Loucy (cell line): Measurements from ENCODE around the gene BNIPL.

Experiments used
- H2AFZ ChIP-seq: fragments of 200-600 bp; sonication (generic); 2 replicates; pipeline ENCODE4 v1.6.0; 2016; ENCODE audit warnings: antibody characterized with exemption, mild to moderate bottlenecking, low read length, moderate library complexity
- H3F3A ChIP-seq: fragments of 200-600 bp; 2 replicates; pipeline ENCODE4 v1.6.0; 2016; ENCODE audit warnings: antibody characterized with exemption, low read depth, mild to moderate bottlenecking
- H3K27me3 ChIP-seq: fragments of 200-600 bp; sonication (generic); 2 replicates; pipeline ENCODE4 v1.6.1; 2014; ENCODE audit warnings: low read length, mild to moderate bottlenecking; ENCODE audit not compliant: insufficient read depth, poor library complexity, severe bottlenecking
- H3K36me3 ChIP-seq: fragments of 200-600 bp; sonication (generic); 2 replicates; pipeline ENCODE4 v1.6.1; 2016; ENCODE audit warnings: low read length; ENCODE audit not compliant: insufficient read depth
- H3K4me1 ChIP-seq: fragments of 200-600 bp; sonication (generic); 2 replicates; pipeline ENCODE4 v1.5.1; 2014; ENCODE audit warnings: low read length, mild to moderate bottlenecking; ENCODE audit not compliant: insufficient read depth, poor library complexity, severe bottlenecking
- H3K4me2 ChIP-seq: fragments of 200-600 bp; sonication (generic); 2 replicates; pipeline ENCODE4 v1.6.0; 2014; ENCODE audit warnings: antibody characterized with exemption, low read length, low read depth, mild to moderate bottlenecking; ENCODE audit not compliant: poor library complexity, severe bottlenecking
- H3K4me3 ChIP-seq: fragments of 200-600 bp; sonication (generic); 2 replicates; pipeline ENCODE4 v1.5.1; 2014; ENCODE audit warnings: low read length, mild to moderate bottlenecking, mixed read lengths; ENCODE audit not compliant: poor library complexity, severe bottlenecking
- H3K79me2 ChIP-seq: fragments of 200-600 bp; sonication (generic); 2 replicates; pipeline ENCODE4 v1.6.1; 2014; ENCODE audit warnings: low read length; ENCODE audit not compliant: insufficient read depth
- H3K9ac ChIP-seq: fragments of 200-600 bp; sonication (generic); 2 replicates; pipeline ENCODE4 v1.6.0; 2014; ENCODE audit warnings: mild to moderate bottlenecking, low read depth, low read length, moderate library complexity; ENCODE audit not compliant: poor library complexity, severe bottlenecking
- H3K9me2 ChIP-seq: fragments of 200-600 bp; sonication (generic); replicated peaks from 2 replicates; pipeline ENCODE4 v1.6.1; 2016; ENCODE audit warnings: low read depth, low read length, mixed read lengths
- H3K9me3 ChIP-seq: fragments of 200-600 bp; sonication (generic); 2 replicates; pipeline ENCODE4 v1.6.1; 2014; ENCODE audit warnings: mild to moderate bottlenecking, antibody characterized with exemption, low read length, low read depth; ENCODE audit not compliant: insufficient read depth
- H4K20me1 ChIP-seq: fragments of 200-600 bp; sonication (generic); 2 replicates; pipeline ENCODE4 v1.6.0; 2014; ENCODE audit warnings: antibody characterized with exemption, low read length, mild to moderate bottlenecking; ENCODE audit not compliant: insufficient read depth, poor library complexity, severe bottlenecking
- EZH2phosphoT487 ChIP-seq: fragments of 200-600 bp; IDR thresholded peaks from 2 replicates; pipeline ENCODE4 v1.6.1; 2018; ENCODE audit warnings: antibody characterized with exemption, mild to moderate bottlenecking, moderate library complexity, borderline replicate concordance
- TF ChIP-seq, protein P1 (sequence below): fragments of 200-600 bp; sonication (generic); conservative IDR thresholded peaks from 2 replicates; pipeline ENCODE4 v1.5.1; 2014; ENCODE audit warnings: mild to moderate bottlenecking, antibody characterized with exemption, low read length

Gene BNIPL

GRCh38 chr1:151069103-151069486 lies 32.7 kb downstream of the BNIPL start:
- peaks cover 7% of the 10 kb centered on the region; the same call in 1 of the 2 replicates for H3F3A ChIP-seq
- peaks cover 12% of the 10 kb centered on the region for H3K36me3 ChIP-seq
- H3K9me2 ChIP-seq = no peaks in the 10 kb centered on the region
- H3K79me2 ChIP-seq = peaks cover 65% of the 10 kb centered on the region
- TF ChIP-seq, protein P1, sequence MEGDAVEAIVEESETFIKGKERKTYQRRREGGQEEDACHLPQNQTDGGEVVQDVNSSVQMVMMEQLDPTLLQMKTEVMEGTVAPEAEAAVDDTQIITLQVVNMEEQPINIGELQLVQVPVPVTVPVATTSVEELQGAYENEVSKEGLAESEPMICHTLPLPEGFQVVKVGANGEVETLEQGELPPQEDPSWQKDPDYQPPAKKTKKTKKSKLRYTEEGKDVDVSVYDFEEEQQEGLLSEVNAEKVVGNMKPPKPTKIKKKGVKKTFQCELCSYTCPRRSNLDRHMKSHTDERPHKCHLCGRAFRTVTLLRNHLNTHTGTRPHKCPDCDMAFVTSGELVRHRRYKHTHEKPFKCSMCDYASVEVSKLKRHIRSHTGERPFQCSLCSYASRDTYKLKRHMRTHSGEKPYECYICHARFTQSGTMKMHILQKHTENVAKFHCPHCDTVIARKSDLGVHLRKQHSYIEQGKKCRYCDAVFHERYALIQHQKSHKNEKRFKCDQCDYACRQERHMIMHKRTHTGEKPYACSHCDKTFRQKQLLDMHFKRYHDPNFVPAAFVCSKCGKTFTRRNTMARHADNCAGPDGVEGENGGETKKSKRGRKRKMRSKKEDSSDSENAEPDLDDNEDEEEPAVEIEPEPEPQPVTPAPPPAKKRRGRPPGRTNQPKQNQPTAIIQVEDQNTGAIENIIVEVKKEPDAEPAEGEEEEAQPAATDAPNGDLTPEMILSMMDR = no peak
- TF ChIP-seq EZH2phosphoT487 = no peak
- no peak overlapping the region for H2AFZ ChIP-seq
- peak overlapping the region; percentile 68 for H3K4me2 ChIP-seq
- H3K9me3 ChIP-seq = no peaks in the 10 kb centered on the region
- peaks cover 10% of the 10 kb centered on the region for H4K20me1 ChIP-seq
- H3K4me1 ChIP-seq = peaks cover 41% of the 10 kb centered on the region
- no peaks in the 10 kb centered on the region for H3K27me3 ChIP-seq
- peak overlapping the region; percentile 98 for H3K9ac ChIP-seq
- peak overlapping the region; percentile 92 for H3K4me3 ChIP-seq

DNA sequence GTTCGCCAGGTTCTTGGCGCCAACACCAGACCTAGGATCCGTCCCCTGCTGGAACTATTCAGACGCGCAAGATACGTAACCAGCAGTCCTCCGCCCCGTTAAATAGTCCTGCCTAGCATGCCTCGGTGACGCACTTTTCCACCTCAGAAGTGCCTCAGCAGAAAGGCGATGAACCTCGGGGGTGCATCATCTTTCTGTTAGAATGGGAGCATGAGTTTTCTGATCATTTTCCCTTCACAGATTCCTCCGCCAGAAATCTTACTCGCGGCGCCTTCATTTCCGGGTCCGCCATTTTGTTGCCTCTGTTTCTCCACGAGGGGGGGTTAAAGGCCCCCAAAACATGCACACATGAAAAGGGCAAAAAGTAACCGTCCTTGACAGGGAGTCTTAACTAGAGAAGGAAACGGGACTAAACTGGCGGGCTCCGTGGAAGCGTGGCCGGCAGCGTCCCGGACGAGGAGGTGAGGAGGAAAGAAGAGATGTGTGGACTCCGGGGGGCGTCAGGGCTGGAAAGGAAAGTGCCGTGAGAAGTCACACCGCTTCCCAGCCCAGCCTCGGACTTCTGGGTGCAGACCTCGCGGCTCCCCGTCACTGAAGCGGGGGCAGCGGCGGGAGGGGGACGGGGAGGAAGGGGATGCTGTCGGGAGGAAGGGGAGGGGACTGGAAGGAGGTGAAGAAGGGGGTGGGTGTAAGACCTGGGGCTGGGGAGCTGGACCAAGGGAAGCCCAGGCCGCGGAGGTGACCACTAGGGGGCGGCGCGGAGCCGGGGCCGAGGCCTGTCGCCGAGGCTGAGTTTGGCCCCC lies 34.3 kb downstream of the BNIPL start, which contains the start of gene GABPB2:
Gene GABPB2 (plus strand): TSS at position 288 of the 803 bp plus-strand sequence. CDS start 17,429 bp downstream, outside the sequence.
- Histone ChIP-seq H3K4me1 (peaks cover 25% of the 10 kb centered on the region), H3K9me3 (no peaks in the 10 kb centered on the region), H3K27me3 (no peaks in the 10 kb centered on the region), H3K79me2 (peaks cover 49% of the 10 kb centered on the region), H3K4me2 (peak within 1 kb of the TSS; percentile 68), H3K36me3 (peaks cover 12% of the 10 kb centered on the region), H4K20me1 (peaks cover 6% of the 10 kb centered on the region), H3K4me3 (peak within 1 kb of the TSS; percentile 92), H2AFZ (peak within 1 kb of the TSS; percentile 88), H3K9me2 (no peaks in the 10 kb centered on the region), H3F3A (peaks cover 7% of the 10 kb centered on the region; the same call in 1 of the 2 replicates), H3K9ac (peak within 1 kb of the TSS; percentile 98)
- TF ChIP-seq, protein P1 = peak; percentile 77
- TF ChIP-seq EZH2phosphoT487 = no peak

DNA sequence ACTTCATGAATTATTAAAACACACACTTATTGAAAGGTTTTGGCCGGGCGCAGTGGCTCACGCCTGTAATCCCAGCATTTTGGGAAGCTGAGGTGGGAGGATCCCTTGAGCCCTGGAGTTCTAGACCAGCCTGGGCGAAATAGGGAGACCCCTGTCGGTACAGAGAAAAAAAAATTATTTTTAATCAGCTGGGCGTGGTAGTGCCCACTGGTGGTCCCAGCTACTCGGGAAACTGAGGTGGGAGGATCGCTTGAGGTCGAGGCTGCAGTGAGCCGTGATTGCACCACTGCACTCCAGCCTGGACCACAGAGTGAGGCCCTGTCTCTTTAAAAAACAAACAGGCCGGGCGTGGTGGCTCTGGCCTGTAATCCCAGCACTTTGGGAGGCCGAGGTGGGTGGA lies 35.8 kb downstream of the BNIPL start:
- TF ChIP-seq, protein P1 = no peak
- TF ChIP-seq EZH2phosphoT487 = no peak
- Histone ChIP-seq H3K36me3 (peaks cover 11% of the 10 kb centered on the region), H3K27me3 (no peaks in the 10 kb centered on the region), H3K9me3 (no peaks in the 10 kb centered on the region), H3F3A (peaks cover 7% of the 10 kb centered on the region; the same call in 1 of the 2 replicates), H3K9ac (no peak overlapping the region), H3K4me1 (peaks cover 23% of the 10 kb centered on the region), H4K20me1 (peaks cover 4% of the 10 kb centered on the region), H2AFZ (no peak overlapping the region), H3K4me3 (no peak overlapping the region), H3K79me2 (peaks cover 36% of the 10 kb centered on the region), H3K9me2 (no peaks in the 10 kb centered on the region), H3K4me2 (no peak overlapping the region)
